Central memory CD8-positive, alpha-beta T cell (primary cell): Measurements from ENCODE around the gene ARHGAP6.

Experiments
- ATAC-seq: fragments of 150-1000 bp; cut with Tn5 transposase; replicated peaks from 2 replicates; pipeline ENCODE4 v1.10.0; 2022; ENCODE audit warnings: mild to moderate bottlenecking, moderate FRiP score, moderate number of reproducible peaks; ENCODE audit not compliant: poor library complexity, severe bottlenecking; ENCODE audit errors: extremely low read depth
- DNase-seq, 2 donors: peaks; one replicate each; pipeline ENCODE4 v3.0.0; 2021; ENCODE audit warnings: low spot score in 2 of 2
- H3K27ac Mint-ChIP-seq: one replicate; pipeline ENCODE4 v1.8.0; 2022; ENCODE audit warnings: low read depth, mild to moderate bottlenecking, moderate library complexity, mixed read lengths
- H3K27me3 Mint-ChIP-seq: one replicate; pipeline ENCODE4 v1.8.0; 2022; ENCODE audit warnings: mixed read lengths
- H3K36me3 Mint-ChIP-seq: one replicate; pipeline ENCODE4 v1.8.0; 2022; ENCODE audit warnings: mild to moderate bottlenecking, moderate library complexity, mixed read lengths; ENCODE audit not compliant: insufficient read depth
- H3K4me1 Mint-ChIP-seq: one replicate; pipeline ENCODE4 v1.8.0; 2022; ENCODE audit warnings: mixed read lengths
- H3K4me3 Mint-ChIP-seq: one replicate; pipeline ENCODE4 v1.8.0; 2022; ENCODE audit warnings: mild to moderate bottlenecking, moderate library complexity, mixed read lengths
- H3K9me3 Mint-ChIP-seq: one replicate; pipeline ENCODE4 v1.8.0; 2022; ENCODE audit warnings: mixed read lengths

The ARHGAP6 gene

GRCh38 chrX:11670316-11670715 lies 4.6 kb upstream of the ARHGAP6 start:
- no peak overlapping the region for H3K4me3 Mint-ChIP-seq
- peaks cover 52% of the 10 kb centered on the region for H3K27me3 Mint-ChIP-seq
- no peaks in the 10 kb centered on the region for H3K9me3 Mint-ChIP-seq
- H3K36me3 Mint-ChIP-seq: no peaks in the 10 kb centered on the region
- no peaks in the 10 kb centered on the region for H3K4me1 Mint-ChIP-seq
- DNase-seq: no peak
- ATAC-seq: no peak
- no peak overlapping the region for H3K27ac Mint-ChIP-seq

DNA sequence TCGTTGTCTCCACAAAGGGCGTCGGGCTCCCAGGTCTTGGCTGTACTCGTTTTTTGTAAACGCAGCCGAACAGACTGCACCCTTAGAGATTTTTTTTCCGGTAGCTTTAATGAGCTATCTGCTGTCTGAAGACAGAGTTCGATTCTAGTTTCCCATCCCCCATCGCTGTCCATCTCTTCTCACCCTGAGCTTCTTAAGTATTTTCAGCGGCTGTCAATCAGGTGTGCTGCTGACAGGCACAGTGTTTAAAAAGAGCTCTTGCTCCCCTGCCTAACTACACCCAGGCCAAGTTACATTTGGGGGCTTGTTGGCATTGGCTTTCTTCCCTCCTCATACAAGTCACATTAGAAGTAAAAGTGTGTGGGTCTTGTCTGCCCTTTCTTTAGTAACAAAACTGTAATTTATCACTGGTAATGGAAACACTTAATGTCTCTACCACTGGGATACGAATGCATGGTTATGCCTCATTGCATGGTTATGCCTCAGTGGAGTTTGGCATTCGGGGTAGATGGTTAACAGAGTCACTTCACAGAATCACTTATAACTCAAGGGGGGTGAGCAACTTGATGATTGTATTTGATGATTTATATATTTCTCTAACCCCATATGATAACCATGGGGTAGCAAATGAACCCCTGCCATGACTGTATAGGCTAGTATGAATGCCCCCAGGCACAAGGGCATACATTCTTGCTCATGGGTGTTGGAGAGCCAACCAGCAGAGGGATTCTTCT lies 1.4 kb upstream of the ARHGAP6 start:
- peaks cover 65% of the 10 kb centered on the region for H3K27me3 Mint-ChIP-seq
- H3K27ac Mint-ChIP-seq: no peak overlapping the region
- DNase-seq: no peak
- H3K4me3 Mint-ChIP-seq: no peak overlapping the region
- no peaks in the 10 kb centered on the region for H3K4me1 Mint-ChIP-seq
- H3K36me3 Mint-ChIP-seq: no peaks in the 10 kb centered on the region
- no peak for ATAC-seq
- H3K9me3 Mint-ChIP-seq: no peaks in the 10 kb centered on the region

DNA sequence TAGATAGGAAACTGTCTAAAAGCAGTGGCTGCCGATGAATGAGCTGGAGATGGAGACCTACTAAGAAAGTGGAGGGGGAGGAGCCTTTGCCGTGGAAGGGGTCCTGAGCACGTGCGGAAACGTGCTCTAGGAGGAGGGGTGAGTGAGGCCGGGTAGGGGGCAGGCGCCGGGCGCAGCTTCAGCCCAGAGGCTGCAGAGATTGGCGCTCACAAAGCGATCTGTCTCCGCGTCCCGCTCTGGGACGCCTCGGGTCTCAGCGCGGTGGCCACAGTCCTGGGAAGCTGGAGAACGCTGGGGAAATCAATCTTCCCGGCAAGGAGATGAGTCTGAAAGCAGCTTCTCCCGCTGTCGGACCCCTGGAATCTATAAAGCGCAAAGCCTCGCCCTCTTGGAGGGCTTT lies 444 bp upstream of the ARHGAP6 start:
- ATAC-seq (no peak), DNase-seq (no peak)
- Mint-ChIP-seq H3K27ac (no peak overlapping the region), H3K4me1 (no peaks in the 10 kb centered on the region), H3K4me3 (no peak overlapping the region), H3K27me3 (peaks cover 66% of the 10 kb centered on the region), H3K36me3 (no peaks in the 10 kb centered on the region), H3K9me3 (no peaks in the 10 kb centered on the region)

DNA sequence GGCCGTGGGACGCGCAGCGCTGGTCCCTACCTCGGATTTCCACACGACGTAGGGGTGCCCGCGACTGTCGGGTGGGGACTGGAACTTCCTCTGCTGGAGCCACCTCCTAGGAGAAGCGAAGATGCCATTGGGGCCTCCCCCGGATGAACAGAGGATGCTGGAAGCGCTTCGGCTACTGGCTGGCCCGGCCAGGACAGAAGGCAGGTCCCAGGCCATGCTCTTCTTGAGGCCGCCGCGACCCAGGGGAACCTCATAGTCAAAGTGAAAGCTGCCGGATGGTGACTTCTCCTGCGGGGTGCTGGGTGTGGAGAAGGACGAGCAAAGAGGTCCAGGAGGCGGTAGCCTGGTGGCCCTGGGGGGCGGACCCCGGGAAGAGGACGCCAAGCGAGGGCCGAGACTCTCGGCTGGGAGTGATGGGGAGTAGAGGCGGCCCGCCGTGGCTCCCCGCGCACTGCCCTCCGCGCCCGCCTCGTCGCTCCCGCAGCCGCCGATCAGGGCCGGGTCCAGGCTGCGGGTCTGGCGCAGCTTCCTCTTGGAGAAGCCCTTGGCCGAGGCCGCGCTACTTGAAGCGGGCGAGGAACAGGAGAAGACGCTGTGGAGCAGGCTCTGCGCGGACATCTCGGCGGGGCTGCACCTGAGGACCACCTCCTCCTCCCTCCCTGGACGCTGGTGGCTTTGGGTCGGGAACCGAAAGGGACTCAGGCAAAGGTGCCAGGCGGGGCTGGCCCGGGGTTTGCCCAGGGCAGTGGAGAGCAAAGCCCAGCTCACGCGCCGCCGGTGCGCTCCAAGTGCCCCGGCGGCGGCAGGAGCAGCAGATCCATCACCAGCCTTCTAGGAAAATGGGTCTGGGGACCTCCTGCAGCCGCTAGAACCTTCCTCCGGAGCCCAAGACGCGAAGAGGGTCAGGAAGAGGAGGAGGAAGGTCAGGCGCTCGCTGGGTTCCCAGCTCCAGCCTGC lies 1.2 kb downstream of the ARHGAP6 start:
- no peaks in the 10 kb centered on the region for H3K36me3 Mint-ChIP-seq
- H3K9me3 Mint-ChIP-seq: no peaks in the 10 kb centered on the region
- no peaks in the 10 kb centered on the region for H3K4me1 Mint-ChIP-seq
- H3K27me3 Mint-ChIP-seq: peaks cover 72% of the 10 kb centered on the region
- no peak overlapping the region for H3K27ac Mint-ChIP-seq
- no peak for DNase-seq
- no peak for ATAC-seq
- H3K4me3 Mint-ChIP-seq: no peak overlapping the region

DNA sequence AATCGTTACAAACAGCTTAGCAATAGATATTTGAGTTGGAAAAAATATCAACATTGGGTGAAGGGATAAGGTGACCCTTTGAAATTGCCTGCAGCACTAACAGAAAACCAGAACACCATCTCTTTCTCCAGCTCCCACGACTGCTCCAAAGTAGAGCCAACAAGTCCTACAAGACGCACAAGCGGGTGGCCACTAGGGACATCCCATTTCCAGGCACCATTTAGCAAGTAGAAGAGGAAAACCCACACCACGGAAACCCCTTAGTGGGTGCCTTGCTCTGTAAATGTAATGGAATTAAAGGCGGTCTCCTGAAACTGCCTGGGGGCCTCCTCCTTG lies 1.9 kb downstream of the ARHGAP6 start:
- no peaks in the 10 kb centered on the region for H3K36me3 Mint-ChIP-seq
- H3K27me3 Mint-ChIP-seq: peaks cover 72% of the 10 kb centered on the region
- no peaks in the 10 kb centered on the region for H3K9me3 Mint-ChIP-seq
- ATAC-seq (no peak), DNase-seq (no peak)
- no peaks in the 10 kb centered on the region for H3K4me1 Mint-ChIP-seq
- H3K27ac Mint-ChIP-seq: no peak overlapping the region
- H3K4me3 Mint-ChIP-seq: no peak overlapping the region

DNA sequence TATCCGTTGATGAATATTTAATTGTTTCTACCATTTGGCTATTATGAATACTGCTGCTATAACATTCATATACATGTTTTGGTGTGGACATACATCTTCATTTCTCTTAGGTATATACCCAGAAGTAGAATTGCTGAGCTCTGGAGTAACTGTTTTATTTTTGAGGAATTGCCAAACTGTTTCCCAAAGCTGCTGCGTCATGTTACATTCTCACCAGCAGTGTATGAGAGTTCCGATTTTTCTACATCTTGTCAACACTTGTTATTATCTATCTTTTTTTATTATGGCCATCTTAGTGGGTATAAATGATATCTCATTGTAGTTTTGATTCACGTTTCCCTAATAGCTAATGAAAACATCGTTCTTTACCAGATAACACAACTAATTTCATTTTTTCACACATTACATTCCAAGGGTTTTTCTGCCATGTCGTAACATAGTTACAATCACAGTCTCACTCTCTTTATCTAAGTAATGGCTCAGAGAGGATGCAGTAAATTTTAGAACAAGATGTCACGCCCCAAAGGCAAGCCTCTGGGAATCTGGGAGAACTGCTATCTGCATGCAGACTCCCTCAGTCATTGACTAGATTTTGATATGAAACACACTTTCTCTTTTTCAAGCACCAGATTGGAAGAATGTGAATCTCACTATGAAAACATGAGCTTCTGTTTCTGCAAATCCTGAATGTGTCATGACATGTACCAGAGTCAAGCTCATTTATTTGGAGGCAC lies 10.3 kb downstream of the ARHGAP6 start:
- no peak for DNase-seq
- peaks cover 45% of the 10 kb centered on the region for H3K27me3 Mint-ChIP-seq
- no peak overlapping the region for H3K27ac Mint-ChIP-seq
- no peak for ATAC-seq
- H3K4me1 Mint-ChIP-seq: no peaks in the 10 kb centered on the region
- H3K9me3 Mint-ChIP-seq: no peaks in the 10 kb centered on the region
- H3K36me3 Mint-ChIP-seq: no peaks in the 10 kb centered on the region
- H3K4me3 Mint-ChIP-seq: no peak overlapping the region

- Mint-ChIP-seq H3K4me3 (no peak overlapping the region), H3K27me3 (peaks cover 16% of the 10 kb centered on the region)
Measured at GRCh38 chrX:11648705-11649519, 16.8 kb downstream of the ARHGAP6 start.

GRCh38 chrX:11647138-11647537 lies 18.6 kb downstream of the ARHGAP6 start:
- ATAC-seq (no peak), DNase-seq (no peak)
- Mint-ChIP-seq H3K4me3 (no peak overlapping the region), H3K4me1 (no peaks in the 10 kb centered on the region), H3K27ac (no peak overlapping the region), H3K27me3 (peaks cover 33% of the 10 kb centered on the region), H3K9me3 (no peaks in the 10 kb centered on the region), H3K36me3 (no peaks in the 10 kb centered on the region)

More at GRCh38 chrX:11648705-11649519, 16.8 kb downstream of the ARHGAP6 start:
- H3K9me3 Mint-ChIP-seq: no peaks in the 10 kb centered on the region
- no peak for DNase-seq
- H3K27ac Mint-ChIP-seq: no peak overlapping the region
- H3K4me1 Mint-ChIP-seq: no peaks in the 10 kb centered on the region
- no peaks in the 10 kb centered on the region for H3K36me3 Mint-ChIP-seq
- no peak for ATAC-seq

DNA sequence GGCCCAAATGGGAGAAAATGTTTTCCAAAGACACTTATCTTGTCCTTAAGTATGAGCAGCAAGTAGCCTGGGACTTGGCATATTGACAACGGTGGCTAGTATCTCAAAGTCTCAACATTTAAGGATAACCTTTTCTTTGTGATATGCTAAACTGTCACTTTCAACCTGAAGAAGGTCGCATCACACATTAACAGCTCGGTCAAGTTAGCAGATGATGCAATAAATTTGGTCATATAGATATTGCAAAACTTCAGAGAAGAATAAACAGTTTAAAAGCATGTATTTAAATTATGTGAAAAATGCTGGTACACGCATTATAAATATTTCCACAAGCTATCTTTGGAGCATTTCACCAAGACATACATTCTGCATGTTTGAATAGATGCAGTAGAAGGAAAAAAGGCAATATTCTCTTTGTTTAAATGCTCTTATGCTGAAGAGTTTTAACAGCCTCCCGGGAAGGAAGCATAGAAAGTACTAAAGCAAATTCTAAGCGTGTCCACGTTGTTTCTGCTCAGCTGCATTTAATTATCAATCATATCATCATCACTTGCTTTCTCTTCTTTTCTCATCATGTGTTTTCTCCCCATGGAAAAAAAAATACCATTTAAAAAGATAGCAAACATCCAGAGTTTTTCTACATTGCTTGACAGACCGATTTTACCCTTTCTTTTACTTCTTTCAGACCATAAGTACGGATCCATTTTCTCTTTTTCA lies 24.2 kb downstream of the ARHGAP6 start:
- peaks cover 34% of the 10 kb centered on the region for H3K27me3 Mint-ChIP-seq
- no peaks in the 10 kb centered on the region for H3K4me1 Mint-ChIP-seq
- no peaks in the 10 kb centered on the region for H3K9me3 Mint-ChIP-seq
- no peak for ATAC-seq
- H3K4me3 Mint-ChIP-seq: no peak overlapping the region
- H3K27ac Mint-ChIP-seq: no peak overlapping the region
- DNase-seq: no peak
- no peaks in the 10 kb centered on the region for H3K36me3 Mint-ChIP-seq

DNA sequence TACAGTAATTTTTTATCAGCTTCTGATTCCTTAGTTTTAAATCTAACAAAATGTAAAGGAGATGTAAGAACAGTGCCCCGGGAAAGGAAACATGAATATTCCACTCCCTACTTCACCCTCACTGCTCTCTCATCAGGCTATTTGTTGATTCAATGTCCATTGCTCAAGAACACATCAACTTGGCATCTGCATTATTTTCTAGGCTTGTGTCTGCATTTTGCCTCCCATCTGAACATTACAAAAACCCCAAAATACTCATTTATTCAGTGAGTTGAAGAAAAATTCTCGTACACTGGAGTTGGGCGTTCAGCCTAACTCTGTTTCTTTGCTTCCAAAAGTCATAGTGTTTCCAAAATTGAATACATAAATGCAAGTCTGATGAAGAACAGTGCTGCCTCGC lies 25.6 kb downstream of the ARHGAP6 start:
- ATAC-seq: no peak
- no peaks in the 10 kb centered on the region for H3K36me3 Mint-ChIP-seq
- H3K9me3 Mint-ChIP-seq: no peaks in the 10 kb centered on the region
- no peak for DNase-seq
- H3K4me1 Mint-ChIP-seq: no peaks in the 10 kb centered on the region
- no peak overlapping the region for H3K4me3 Mint-ChIP-seq
- no peak overlapping the region for H3K27ac Mint-ChIP-seq
- H3K27me3 Mint-ChIP-seq: peaks cover 21% of the 10 kb centered on the region

- no peak overlapping the region for H3K4me3 Mint-ChIP-seq
- no peaks in the 10 kb centered on the region for H3K9me3 Mint-ChIP-seq
- DNase-seq (no peak), ATAC-seq (no peak)
- H3K36me3 Mint-ChIP-seq: no peaks in the 10 kb centered on the region
- no peak overlapping the region for H3K27ac Mint-ChIP-seq
- H3K4me1 Mint-ChIP-seq: no peaks in the 10 kb centered on the region
- H3K27me3 Mint-ChIP-seq: peaks cover 27% of the 10 kb centered on the region
Measured at GRCh38 chrX:11632732-11633131, 33.0 kb downstream of the ARHGAP6 start.
